HG02981 (cell line): ENCODE results near the gene CD99.
"Not testable (repeated sequence)": the region's sequence is repeated elsewhere in the genome, so short reads cannot be mapped to it uniquely, and the experiment has no call there.

Experiments used
- ATAC-seq: cut with Tn5 transposase; IDR thresholded peaks from one replicate; pipeline ENCODE4 v1.9.1; 2021; ENCODE audit warnings: mild to moderate bottlenecking, moderate library complexity; ENCODE audit not compliant: unreplicated experiment

Gene CD99

DNA sequence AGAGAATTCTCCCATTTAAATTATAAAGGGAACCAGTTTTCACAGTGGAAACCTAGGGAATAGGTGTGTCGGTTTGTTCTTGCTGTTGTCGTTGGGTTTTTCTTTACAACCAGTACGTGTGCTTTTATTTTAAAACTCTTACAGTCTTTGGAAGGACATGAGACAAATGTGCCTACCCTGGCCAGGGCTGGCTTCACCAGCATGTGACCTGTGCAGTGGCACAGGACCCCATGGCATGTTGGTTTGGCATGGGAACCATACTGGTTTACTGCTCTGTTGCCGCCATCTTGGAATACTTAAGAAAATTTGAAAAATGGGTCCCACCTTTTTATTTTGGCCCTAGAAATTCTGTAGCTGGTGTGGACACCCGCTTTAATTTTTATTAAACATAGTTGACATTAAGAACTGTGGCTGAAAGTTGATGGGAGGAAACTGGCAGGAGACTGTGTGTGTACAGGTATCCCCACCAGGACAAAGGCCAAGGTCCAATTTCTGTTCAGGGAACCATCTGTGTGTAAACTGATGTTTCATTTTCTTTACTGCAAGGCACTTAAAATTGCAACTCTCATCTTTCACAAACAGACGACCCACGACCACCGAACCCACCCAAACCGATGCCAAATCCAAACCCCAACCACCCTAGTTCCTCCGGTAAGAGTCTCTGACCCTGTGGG is 28.8 kb downstream of the CD99 start:
- ATAC-seq = no peak

DNA sequence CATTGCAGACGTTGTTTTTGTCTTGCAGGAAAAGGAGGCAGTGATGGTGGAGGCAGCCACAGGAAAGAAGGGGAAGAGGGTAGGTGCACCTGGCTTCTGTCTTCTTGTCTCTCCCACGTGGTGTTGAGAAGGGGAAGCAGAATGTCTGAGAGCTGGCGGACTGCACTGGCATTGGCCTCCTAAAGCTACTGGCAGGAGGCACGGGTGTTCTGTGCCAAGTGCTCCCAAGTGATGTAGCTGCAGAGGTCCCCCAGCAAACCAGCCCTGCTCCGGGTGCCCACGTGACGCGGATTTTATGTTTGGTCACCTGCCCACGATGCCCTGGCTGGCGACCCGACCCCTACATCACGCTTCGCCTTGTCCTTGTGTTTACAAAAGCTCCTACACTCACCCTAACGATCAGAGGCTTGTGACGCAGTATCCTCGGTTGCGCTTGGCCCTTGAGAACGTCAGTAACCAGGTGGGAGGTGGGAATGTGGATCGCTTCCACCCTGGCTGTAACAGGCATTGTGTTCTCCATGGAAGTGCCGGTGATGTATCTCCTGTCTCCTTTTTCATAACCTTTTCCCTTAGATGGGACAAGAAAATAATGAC is 32.3 kb downstream of the CD99 start:
- no peak for ATAC-seq

DNA sequence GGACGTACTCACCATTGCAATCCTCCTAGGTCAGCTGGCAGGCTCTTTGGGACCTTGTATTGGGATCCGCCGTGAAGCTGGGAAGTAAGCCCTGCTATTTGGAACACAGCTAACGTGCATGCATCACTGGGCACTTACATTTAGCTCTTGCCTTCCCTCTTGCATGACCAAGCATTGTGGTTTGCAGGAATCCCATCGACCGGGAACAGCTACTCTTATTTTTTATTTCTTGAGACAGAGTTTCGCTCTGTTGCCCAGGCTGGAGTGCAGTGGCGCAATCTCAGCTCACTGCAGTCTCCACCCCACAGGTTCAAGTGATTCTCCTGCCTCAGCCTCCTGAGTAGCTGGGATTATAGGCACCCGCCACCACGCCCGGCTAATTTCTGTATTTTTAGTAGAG is 36.2 kb downstream of the CD99 start:
- not testable (repeated sequence) for ATAC-seq

DNA sequence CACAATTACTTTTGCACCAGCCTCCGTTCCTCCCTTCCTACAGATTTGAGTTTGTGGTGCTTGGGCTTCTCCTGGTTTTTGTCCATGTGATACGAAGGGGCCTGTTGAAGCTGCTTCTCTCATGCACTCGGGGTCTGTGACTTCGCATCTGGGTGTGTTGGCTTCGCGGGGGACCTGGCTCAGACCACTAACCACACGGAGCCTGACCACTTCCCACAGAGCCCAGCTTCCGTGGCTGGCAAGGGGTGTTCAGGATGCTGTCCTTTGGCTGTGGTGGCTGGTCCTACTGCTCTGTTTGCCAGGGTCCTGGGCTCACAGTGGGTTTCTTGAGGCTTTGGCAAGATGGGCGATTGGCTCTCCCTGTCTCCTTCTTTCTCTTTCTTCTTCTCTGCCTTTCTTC is 41.0 kb downstream of the CD99 start:
- ATAC-seq = no peak

GRCh38 chrX:2732649-2733048 is 41.6 kb downstream of the CD99 start:
- ATAC-seq = no peak

DNA sequence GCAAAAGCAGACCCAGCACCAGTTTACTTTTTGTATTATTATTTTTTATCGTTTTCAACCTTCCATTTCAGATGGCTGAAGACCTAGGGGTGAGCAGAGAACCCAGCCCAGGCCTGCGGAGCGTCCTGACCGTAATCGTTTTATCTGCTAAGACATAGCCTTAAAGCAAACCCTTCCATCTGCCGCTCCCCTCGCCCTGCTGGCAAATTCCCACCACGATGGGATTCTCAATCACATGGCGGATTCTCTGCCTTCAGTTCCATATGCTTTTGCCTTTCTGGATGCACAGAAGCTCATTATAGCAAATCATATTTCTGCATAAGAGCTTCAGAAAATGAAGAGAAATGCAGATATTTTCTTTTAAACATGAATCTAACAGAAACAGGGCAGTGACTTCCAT is 42.2 kb downstream of the CD99 start:
- ATAC-seq = no peak

DNA sequence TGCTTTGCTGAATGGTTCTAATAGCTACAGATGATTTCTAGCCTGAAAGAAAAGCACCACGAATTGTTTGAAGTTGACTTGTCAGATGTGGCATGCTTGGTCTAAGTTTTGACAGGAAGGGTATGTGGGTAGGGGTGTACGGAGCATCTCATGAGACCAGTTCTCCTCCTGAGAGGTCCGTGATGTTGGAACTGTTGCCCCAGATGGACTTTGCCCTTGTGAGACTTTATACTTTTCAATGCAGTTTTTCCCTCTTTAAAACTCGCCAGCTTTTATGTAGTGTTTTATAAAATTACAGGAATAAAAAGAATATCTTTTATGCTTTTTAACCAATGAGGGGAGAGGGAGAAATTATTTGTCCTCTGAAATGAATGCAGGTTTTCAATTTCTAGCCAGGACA is 44.2 kb downstream of the CD99 start:
- no peak for ATAC-seq

DNA sequence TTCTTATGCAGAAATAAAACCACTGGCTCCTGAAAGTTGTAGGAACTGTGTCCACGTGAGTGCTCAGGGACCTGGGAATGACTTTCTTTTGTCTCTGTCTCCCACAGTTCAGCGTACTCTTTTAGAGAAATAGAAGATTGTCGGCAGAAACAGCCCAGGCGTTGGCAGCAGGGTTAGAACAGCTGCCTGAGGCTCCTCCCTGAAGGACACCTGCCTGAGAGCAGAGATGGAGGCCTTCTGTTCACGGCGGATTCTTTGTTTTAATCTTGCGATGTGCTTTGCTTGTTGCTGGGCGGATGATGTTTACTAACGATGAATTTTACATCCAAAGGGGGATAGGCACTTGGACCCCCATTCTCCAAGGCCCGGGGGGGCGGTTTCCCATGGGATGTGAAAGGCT is 49.6 kb downstream of the CD99 start:
- ATAC-seq = no peak

DNA sequence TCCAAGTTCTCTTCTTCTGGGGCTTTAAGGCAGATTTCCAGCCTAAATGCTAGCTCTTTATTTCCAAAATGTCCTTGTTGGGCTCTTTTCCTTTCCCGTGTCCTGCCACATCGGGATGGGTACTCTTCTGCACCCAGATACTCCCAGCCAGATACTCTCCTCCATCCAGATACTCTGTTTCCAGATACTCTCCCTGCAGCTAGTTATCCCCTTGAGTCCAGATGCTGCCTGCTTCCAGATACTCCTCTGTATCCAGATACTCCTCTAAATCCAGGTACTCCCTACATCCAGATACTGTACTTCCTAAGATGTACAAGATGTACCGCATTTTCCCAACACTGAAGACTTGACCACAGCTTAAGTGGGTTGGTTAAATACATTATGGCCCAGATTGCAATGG is 50.3 kb downstream of the CD99 start:
- no peak for ATAC-seq

GRCh38 chrX:2746250-2746649 is 55.2 kb downstream of the CD99 start:
- not testable (repeated sequence) for ATAC-seq

DNA sequence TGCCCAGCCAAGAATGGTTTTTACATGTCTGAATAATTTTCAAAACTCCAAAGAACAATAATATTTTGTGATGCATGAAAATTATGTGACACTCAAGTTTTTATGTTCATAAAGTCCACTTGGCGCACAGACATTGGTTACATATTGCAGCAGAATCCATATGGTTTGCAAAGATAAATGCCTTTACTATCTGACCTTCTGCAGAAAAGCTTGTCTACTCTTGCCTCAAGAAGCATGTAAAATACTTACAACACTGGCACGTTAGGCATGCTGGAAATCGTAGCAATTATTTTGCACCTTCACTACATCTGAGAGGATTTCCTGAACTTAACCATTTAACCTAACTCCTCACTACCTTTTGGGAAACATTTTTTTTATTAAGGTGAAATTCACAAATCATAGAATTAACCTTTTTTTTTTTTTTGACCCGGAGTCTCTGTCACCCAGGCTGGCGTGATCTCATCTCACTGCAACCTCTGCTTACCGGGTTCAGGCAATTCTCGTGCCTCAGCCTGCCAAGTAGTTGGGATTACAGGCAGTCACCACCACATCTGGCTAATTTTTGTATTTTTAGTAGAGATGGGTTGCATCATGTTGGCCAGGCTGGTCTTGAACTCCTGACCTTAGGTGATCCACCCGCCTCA is 57.2 kb downstream of the CD99 start:
- ATAC-seq = no peak

DNA sequence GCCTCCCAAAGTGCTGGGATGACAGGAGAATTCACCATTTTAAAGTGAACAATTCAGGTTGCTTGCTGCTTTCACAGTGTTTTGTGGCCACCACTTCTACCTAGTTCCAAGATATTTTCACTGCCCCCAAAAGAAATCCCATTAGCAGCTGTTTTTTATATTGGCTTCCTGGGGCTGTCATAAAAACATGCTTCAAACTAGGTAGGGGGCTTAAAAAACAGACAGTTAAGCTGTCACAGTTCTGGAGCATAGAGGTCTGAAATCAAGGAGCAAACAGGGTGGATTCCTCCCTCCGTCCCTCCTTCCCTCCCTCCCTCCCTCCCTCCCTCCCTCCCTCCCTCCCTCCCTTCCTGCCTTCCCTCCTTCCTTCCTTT is 57.7 kb downstream of the CD99 start:
- ATAC-seq = no peak

DNA sequence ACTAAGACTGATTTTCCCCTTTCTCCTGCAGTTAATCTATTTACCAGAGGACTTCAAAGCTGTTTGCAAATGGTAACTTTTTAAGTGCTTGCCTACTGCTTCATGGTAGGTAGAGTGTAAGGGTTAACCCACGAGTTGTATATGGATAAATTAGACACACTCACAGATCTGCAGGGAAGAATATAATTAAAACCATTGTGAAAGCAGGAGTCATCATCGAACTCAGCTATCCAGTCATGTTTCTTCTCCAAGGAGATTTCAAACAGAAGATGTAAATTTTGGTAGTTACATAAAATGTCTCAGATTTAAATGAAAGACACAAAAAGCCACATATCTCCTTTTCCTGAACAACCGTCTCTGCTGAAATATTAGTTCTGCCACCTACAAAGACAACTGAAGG is 60.2 kb downstream of the CD99 start:
- no peak for ATAC-seq

- not testable (repeated sequence) for ATAC-seq
These were observed 60.8 kb downstream of the CD99 start, which contains the start of gene XG for GRCh38 chrX:2751874-2752300. Gene XG (plus strand): TSS chrX:2752040. CDS start chrX:2752275, 235 bp downstream.

GRCh38 chrX:2752441-2752840 is 61.3 kb downstream of the CD99 start:
- ATAC-seq = not testable (repeated sequence)

GRCh38 chrX:2755163-2755715 is 64.1 kb downstream of the CD99 start:
- not testable (repeated sequence) for ATAC-seq

GRCh38 chrX:2756548-2756947 is 65.5 kb downstream of the CD99 start:
- no peak for ATAC-seq

- no peak for ATAC-seq
These were observed 70.2 kb downstream of the CD99 start for GRCh38 chrX:2761246-2761645.

DNA sequence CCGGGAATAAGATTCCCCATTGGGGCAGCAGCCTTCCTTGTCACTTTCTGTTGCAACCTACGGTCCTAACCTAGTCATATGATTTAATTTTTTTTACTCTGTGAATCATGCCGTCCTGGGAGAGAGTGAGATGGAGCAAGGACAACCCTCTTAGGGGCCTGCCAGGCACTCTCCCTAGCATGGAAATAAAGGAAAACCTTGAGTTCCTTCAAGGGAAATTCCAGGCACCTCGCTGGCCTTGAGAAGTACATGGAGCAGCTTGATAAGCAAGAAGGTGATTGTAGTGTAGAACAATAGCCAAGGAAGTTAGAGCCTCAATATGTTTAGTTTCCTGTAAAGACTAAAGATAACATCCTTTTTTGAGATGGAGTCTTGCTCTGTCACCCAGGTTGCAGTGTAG is 71.6 kb downstream of the CD99 start:
- ATAC-seq = not testable (repeated sequence)

GRCh38 chrX:2764766-2765548 is 73.9 kb downstream of the CD99 start:
- ATAC-seq = not testable (repeated sequence)

- ATAC-seq = no peak
These were observed 74.4 kb downstream of the CD99 start for GRCh38 chrX:2765549-2765830.
